GM12878 (cell line): ENCODE data around the gene KRT71.

Source experiments
- FOS ChIP-seq: IDR thresholded peaks from 3 replicates; pipeline ENCODE4 v1.6.1; 2011; ENCODE audit warnings: borderline replicate concordance; ENCODE audit not compliant: insufficient read length; ENCODE audit errors: extremely low read depth
- HDAC2 ChIP-seq: fragments of 200-600 bp; sonication (generic); IDR thresholded peaks from 2 replicates; pipeline ENCODE4 v1.6.1; 2017
- IRF3 ChIP-seq: fragments of 450-650 bp; IDR thresholded peaks from 2 replicates; pipeline ENCODE4 v1.6.1; 2014; ENCODE audit warnings: mild to moderate bottlenecking
- POLR2A ChIP-seq: IDR thresholded peaks from 2 replicates; pipeline ENCODE4 v1.6.1; 2011; ENCODE audit warnings: low read depth, mild to moderate bottlenecking, low read length
- TF ChIP-seq, protein P1 (sequence below): fragments of 450-650 bp; IDR thresholded peaks from 2 replicates; pipeline ENCODE4 v1.6.1; 2017; ENCODE audit warnings: antibody characterized with exemption, mild to moderate bottlenecking, moderate library complexity
- TF ChIP-seq, protein P2 (sequence below): fragments of 450-650 bp; IDR thresholded peaks from 2 replicates; pipeline ENCODE4 v1.6.1; 2016; ENCODE audit warnings: mild to moderate bottlenecking

- TF ChIP-seq, protein P1, sequence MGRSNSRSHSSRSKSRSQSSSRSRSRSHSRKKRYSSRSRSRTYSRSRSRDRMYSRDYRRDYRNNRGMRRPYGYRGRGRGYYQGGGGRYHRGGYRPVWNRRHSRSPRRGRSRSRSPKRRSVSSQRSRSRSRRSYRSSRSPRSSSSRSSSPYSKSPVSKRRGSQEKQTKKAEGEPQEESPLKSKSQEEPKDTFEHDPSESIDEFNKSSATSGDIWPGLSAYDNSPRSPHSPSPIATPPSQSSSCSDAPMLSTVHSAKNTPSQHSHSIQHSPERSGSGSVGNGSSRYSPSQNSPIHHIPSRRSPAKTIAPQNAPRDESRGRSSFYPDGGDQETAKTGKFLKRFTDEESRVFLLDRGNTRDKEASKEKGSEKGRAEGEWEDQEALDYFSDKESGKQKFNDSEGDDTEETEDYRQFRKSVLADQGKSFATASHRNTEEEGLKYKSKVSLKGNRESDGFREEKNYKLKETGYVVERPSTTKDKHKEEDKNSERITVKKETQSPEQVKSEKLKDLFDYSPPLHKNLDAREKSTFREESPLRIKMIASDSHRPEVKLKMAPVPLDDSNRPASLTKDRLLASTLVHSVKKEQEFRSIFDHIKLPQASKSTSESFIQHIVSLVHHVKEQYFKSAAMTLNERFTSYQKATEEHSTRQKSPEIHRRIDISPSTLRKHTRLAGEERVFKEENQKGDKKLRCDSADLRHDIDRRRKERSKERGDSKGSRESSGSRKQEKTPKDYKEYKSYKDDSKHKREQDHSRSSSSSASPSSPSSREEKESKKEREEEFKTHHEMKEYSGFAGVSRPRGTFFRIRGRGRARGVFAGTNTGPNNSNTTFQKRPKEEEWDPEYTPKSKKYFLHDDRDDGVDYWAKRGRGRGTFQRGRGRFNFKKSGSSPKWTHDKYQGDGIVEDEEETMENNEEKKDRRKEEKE = no peak
- no peak for TF ChIP-seq FOS
- no peak for TF ChIP-seq POLR2A
- TF ChIP-seq, protein P2, sequence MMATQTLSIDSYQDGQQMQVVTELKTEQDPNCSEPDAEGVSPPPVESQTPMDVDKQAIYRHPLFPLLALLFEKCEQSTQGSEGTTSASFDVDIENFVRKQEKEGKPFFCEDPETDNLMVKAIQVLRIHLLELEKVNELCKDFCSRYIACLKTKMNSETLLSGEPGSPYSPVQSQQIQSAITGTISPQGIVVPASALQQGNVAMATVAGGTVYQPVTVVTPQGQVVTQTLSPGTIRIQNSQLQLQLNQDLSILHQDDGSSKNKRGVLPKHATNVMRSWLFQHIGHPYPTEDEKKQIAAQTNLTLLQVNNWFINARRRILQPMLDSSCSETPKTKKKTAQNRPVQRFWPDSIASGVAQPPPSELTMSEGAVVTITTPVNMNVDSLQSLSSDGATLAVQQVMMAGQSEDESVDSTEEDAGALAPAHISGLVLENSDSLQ = no peak
- no peak for TF ChIP-seq IRF3
- no peak for TF ChIP-seq HDAC2
These were observed 18.5 kb downstream of the KRT71 start for GRCh38 chr12:52534482-52534881.
